Smooth muscle cell (in vitro differentiated cells): ENCODE results near the gene ZNRF3. TPM values are rescaled to one million over a fixed set of nuclear protein-coding genes. Genes with fewer than 3 reads are reported as not detected.

Source experiments
- DNase-seq: peaks from one replicate; lab custom pipeline; 2025; ENCODE audit not compliant: unreplicated experiment; lab: John Stamatoyannopoulos, UW
- H2AFZ ChIP-seq: fragments of 200-600 bp; sonication (generic); 2 replicates; pipeline ENCODE4 v1.6.0; 2016; ENCODE audit warnings: antibody characterized with exemption, low read depth, mild to moderate bottlenecking
- H3F3A ChIP-seq: fragments of 200-600 bp; sonication (generic); 2 replicates; pipeline ENCODE4 v1.6.0; 2017; ENCODE audit warnings: antibody characterized with exemption, low read depth
- H3K27ac ChIP-seq: fragments of 200-600 bp; sonication (generic); 2 replicates; pipeline ENCODE4 v1.5.1; 2016; ENCODE audit warnings: low read depth, mild to moderate bottlenecking
- H3K27me3 ChIP-seq: fragments of 200-600 bp; sonication (generic); 2 replicates; pipeline ENCODE4 v1.6.1; 2016; ENCODE audit warnings: low read depth, mild to moderate bottlenecking
- H3K36me3 ChIP-seq: fragments of 200-600 bp; sonication (generic); 2 replicates; pipeline ENCODE4 v1.5.1; 2016; ENCODE audit warnings: low read depth
- H3K4me1 ChIP-seq: fragments of 200-600 bp; sonication (generic); 2 replicates; pipeline ENCODE4 v1.5.1; 2016; ENCODE audit warnings: low read depth
- H3K4me2 ChIP-seq: fragments of 200-600 bp; sonication (generic); 2 replicates; pipeline ENCODE4 v1.6.0; 2016; ENCODE audit warnings: mild to moderate bottlenecking
- H3K4me3 ChIP-seq: fragments of 200-600 bp; sonication (generic); 2 replicates; pipeline ENCODE4 v1.5.1; 2016; ENCODE audit warnings: mild to moderate bottlenecking
- H3K79me2 ChIP-seq: fragments of 200-600 bp; sonication (generic); 2 replicates; pipeline ENCODE4 v1.6.0; 2016; ENCODE audit warnings: low read depth, mild to moderate bottlenecking
- H3K9ac ChIP-seq: fragments of 200-600 bp; sonication (generic); 2 replicates; pipeline ENCODE4 v1.6.0; 2016; ENCODE audit warnings: low read depth
- H3K9me3 ChIP-seq: fragments of 200-600 bp; sonication (generic); replicated peaks from 2 replicates; pipeline ENCODE4 v1.5.1; 2016; ENCODE audit warnings: low read depth
- H4K20me1 ChIP-seq: fragments of 200-600 bp; sonication (generic); 2 replicates; pipeline ENCODE4 v1.6.0; 2016; ENCODE audit warnings: low read depth
- WGBS: methylation state at CpG from one replicate; pipeline ENCODE4 v1.1.7; 2016; ENCODE audit warnings: low lambda C conversion rate; 5-methylcytosine and 5-hydroxymethylcytosine counted together
- polyA plus RNA-seq: library from polyadenylated mRNA; unstranded; fragments of >200 nt; fragmentation: Nextera tagmentation; extraction: Ambion mirVana; gene quantifications from 2 replicates; pipeline ENCODE4 v1.2.1, GENCODE V29; 2016
- total RNA-seq: library from RNA; depleted of rRNA; stranded (reverse); fragments of >200 nt; gene quantifications from 2 replicates; pipeline ENCODE4 v1.2.3, GENCODE V29; 2014
- TF ChIP-seq, protein P1 (sequence below): fragments of 200-600 bp; sonication (generic); IDR thresholded peaks from 2 replicates; pipeline ENCODE4 v1.5.1; 2017; ENCODE audit warnings: borderline replicate concordance, mild to moderate bottlenecking, antibody characterized with exemption; ENCODE audit not compliant: insufficient read depth, poor library complexity, severe bottlenecking

Gene ZNRF3
- total and polyA plus RNA-seq, 2 experiments from 2014 or later: 4.7 to 5.5 TPM

DNA sequence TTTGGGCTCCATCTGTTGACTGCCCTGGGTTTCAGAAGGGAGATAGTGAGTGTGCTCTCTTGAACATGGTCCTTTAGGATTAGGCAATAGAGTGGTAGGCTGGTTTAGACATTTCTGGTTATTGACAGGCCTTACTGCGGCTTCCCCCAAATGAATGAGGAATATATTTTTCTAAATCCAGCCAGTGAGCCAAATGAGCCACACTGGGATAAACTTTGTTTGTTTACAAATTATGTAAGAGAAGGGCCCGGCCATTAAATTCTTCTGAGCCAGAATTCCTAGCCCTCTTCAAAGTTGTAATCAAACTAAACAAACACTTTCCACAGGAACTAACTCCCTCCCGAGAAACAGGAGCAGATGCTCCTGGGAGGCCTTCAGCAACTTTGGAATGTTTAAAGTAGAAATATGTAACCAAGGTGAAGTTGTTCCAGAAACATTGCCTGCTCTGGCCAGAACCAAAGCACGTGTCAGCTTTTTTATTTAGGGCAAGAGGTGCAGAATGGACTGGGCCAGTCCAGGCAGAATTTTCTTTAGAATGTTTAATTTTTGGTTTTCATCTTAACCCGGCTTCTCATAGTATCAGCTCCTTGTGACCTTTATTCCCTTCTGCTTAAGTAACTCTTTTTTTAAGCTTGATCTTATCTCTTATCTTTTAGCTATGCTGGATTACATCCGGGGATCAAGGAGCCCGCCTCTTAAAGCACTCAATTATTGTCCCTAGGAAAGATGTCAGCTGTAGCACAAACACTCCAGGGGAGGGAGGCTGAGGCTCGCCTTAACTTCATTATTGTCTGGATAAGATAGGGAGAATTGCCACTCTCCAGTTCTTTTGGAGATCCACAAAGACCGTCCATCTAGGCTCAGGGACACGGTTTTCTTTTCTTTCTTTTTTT lies 28.7 kb downstream of the ZNRF3 start:
- TF ChIP-seq, protein P1, sequence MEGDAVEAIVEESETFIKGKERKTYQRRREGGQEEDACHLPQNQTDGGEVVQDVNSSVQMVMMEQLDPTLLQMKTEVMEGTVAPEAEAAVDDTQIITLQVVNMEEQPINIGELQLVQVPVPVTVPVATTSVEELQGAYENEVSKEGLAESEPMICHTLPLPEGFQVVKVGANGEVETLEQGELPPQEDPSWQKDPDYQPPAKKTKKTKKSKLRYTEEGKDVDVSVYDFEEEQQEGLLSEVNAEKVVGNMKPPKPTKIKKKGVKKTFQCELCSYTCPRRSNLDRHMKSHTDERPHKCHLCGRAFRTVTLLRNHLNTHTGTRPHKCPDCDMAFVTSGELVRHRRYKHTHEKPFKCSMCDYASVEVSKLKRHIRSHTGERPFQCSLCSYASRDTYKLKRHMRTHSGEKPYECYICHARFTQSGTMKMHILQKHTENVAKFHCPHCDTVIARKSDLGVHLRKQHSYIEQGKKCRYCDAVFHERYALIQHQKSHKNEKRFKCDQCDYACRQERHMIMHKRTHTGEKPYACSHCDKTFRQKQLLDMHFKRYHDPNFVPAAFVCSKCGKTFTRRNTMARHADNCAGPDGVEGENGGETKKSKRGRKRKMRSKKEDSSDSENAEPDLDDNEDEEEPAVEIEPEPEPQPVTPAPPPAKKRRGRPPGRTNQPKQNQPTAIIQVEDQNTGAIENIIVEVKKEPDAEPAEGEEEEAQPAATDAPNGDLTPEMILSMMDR: no peak
- DNase-seq: no peak
- peak overlapping the region; percentile 18 for H3K4me2 ChIP-seq

DNA sequence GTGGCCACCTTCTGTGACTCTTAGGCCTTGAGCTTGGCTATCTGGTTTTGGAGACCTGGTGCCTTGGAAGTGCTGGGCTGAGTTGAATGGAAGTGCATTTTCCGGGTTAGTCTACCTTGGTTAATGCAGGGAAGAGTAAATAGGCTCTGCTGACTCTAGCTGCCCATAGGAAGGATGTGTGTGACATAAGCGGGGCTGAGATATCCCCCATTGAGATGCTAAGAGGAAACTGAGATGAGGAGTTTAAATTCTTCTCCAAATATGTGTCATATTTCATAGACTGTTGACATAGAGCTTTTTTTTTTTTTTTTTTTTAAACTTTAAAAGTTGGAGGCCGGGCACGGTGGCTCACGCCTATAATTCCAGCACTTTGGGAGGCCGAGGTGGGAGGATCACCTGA lies 30.8 kb downstream of the ZNRF3 start:
- H3F3A ChIP-seq: no peaks in the 10 kb centered on the region
- 97% methylated on average over 6 of the region's 6 CpGs for WGBS
- no peak overlapping the region for H2AFZ ChIP-seq
- H3K4me3 ChIP-seq: no peak overlapping the region
- H3K27me3 ChIP-seq: no peaks in the 10 kb centered on the region
- peaks cover 33% of the 10 kb centered on the region for H3K4me1 ChIP-seq
- no peaks in the 10 kb centered on the region for H3K36me3 ChIP-seq
- H3K79me2 ChIP-seq: peaks cover 31% of the 10 kb centered on the region
- H3K27ac ChIP-seq: no peak overlapping the region
- H3K9me3 ChIP-seq: no peaks in the 10 kb centered on the region
- no peak overlapping the region for H3K9ac ChIP-seq
- TF ChIP-seq, protein P1: no peak
- H3K4me2 ChIP-seq: no peak overlapping the region
- DNase-seq: no peak
- H4K20me1 ChIP-seq: peaks cover 35% of the 10 kb centered on the region

More for the DNA sequence above, 28.7 kb downstream of the ZNRF3 start:
- Histone ChIP-seq H2AFZ (no peak overlapping the region), H3K27me3 (no peaks in the 10 kb centered on the region), H3K4me1 (peaks cover 12% of the 10 kb centered on the region), H3K27ac (no peak overlapping the region), H3K9ac (no peak overlapping the region), H3F3A (no peaks in the 10 kb centered on the region), H3K36me3 (no peaks in the 10 kb centered on the region), H3K79me2 (peaks cover 39% of the 10 kb centered on the region), H3K4me3 (no peak overlapping the region), H4K20me1 (peaks cover 44% of the 10 kb centered on the region), H3K9me3 (no peaks in the 10 kb centered on the region)
- WGBS: 18% methylated on average over 10 of the region's 10 CpGs

DNA sequence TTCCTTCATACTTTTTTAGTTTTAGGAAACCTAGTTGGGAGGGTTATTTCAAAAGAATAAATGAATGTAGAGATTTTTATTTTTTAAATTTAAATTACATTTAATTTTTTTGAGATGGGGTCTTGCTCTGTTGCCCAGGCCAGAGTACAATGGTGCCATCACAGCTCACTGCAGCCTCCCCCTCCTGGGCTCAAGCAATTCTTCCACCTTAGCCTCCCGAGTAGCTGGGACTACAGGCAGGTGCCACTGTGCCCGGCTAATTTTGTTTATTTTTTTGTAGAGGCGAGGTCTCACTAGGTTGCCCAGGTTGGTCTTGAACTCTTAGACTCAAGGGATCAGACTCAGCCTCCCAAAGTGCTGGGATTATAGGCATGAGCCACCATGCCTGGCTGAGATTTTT lies 32.6 kb downstream of the ZNRF3 start:
- no peak overlapping the region for H3K9ac ChIP-seq
- no peaks in the 10 kb centered on the region for H3K27me3 ChIP-seq
- DNase-seq: no peak
- peaks cover 25% of the 10 kb centered on the region for H3K79me2 ChIP-seq
- H3F3A ChIP-seq: no peaks in the 10 kb centered on the region
- H3K9me3 ChIP-seq: no peaks in the 10 kb centered on the region
- 95% methylated on average over 3 of the region's 3 CpGs for WGBS
- no peak overlapping the region for H3K4me3 ChIP-seq
- TF ChIP-seq, protein P1: no peak
- H3K36me3 ChIP-seq: no peaks in the 10 kb centered on the region
- H4K20me1 ChIP-seq: peaks cover 20% of the 10 kb centered on the region
- peaks cover 35% of the 10 kb centered on the region for H3K4me1 ChIP-seq
- H3K27ac ChIP-seq: no peak overlapping the region
- no peak overlapping the region for H2AFZ ChIP-seq
- no peak overlapping the region for H3K4me2 ChIP-seq
